ENCODE measurements around the gene USP1. TPM values are rescaled to one million over a fixed set of nuclear protein-coding genes. Genes with fewer than 3 reads are reported as not detected.

USP1 gene
- total RNA-seq, 1 experiment from 2014 or later, result 47.2 TPM

DNA sequence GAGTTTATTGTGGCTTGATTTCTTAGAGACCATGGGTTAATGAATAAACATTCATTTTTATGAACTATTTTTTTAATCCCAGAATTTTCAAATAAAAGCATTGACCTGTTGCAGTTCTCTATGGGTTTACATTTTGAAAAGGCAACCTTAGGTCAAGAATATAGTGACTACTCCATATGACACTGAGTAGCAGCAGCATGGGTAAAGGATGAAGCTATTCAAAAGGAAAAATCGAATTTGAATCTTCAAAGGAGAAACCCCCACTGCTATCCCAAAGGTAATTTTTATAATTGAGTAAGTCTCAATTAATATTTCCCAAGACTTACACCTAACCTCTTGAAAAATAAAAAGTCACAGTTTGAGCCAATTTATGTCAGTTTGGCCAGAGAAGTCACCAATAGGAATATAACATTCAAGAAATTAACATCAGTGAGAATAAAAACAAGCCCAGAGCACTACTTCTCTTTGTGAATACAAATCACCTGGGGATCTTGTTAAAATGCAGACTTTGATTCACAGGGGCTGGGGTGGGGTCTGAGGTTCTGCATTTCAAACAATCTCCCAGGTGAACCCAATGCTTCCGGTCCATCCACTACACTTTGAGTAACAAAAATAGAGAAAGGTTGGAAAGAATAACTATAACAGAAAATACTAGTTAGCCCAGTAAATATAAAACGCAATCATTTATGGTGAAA is 39.8 kb downstream of the USP1 start:
- ChIA-PET CTCF (no interaction called here), POLR2A (no interaction called here)
- Mint-ChIP-seq H3K27ac (ENCODE audit: low read depth, unreplicated experiment) (no peak overlapping the region), H3K4me1 (ENCODE audit: insufficient read depth, unreplicated experiment) (no peaks in the 10 kb centered on the region), H3K9me3 (ENCODE audit: unreplicated experiment) (no peaks in the 10 kb centered on the region), H3K36me3 (ENCODE audit: insufficient read depth, unreplicated experiment) (peaks cover 41% of the 10 kb centered on the region), H3K27me3 (ENCODE audit: insufficient read depth, unreplicated experiment) (no peaks in the 10 kb centered on the region), H3K4me3 (ENCODE audit: unreplicated experiment) (no peak overlapping the region)
- no TSS peak for BruUV-seq (replicated peaks)
- no peak for DNase-seq (ENCODE audit: unreplicated experiment)
- intact Hi-C loops (cut with micrococcal nuclease), result no loop called here
- no peak for TF ChIP-seq CTCF (IDR thresholded peaks at IDR 0.05; ENCODE audit: unreplicated experiment)

GRCh38 chr1:62481681-62482080 is 44.8 kb downstream of the USP1 start:
- H3K4me3 Mint-ChIP-seq (ENCODE audit: unreplicated experiment), result no peak overlapping the region
- H3K4me1 Mint-ChIP-seq (ENCODE audit: insufficient read depth, unreplicated experiment), result no peaks in the 10 kb centered on the region
- no peak overlapping the region for H3K27ac Mint-ChIP-seq (ENCODE audit: low read depth, unreplicated experiment)
- DNase-seq (ENCODE audit: unreplicated experiment), result no peak
- POLR2A ChIA-PET, result no interaction called here
- CTCF ChIA-PET, result no interaction called here
- intact Hi-C loops (cut with micrococcal nuclease), result no loop called here
- no peaks in the 10 kb centered on the region for H3K27me3 Mint-ChIP-seq (ENCODE audit: insufficient read depth, unreplicated experiment)
- no TSS peak for BruUV-seq (replicated peaks)
- no peak for TF ChIP-seq CTCF (IDR thresholded peaks at IDR 0.05; ENCODE audit: unreplicated experiment)
- no peaks in the 10 kb centered on the region for H3K9me3 Mint-ChIP-seq (ENCODE audit: unreplicated experiment)
- peaks cover 10% of the 10 kb centered on the region for H3K36me3 Mint-ChIP-seq (ENCODE audit: insufficient read depth, unreplicated experiment)

GRCh38 chr1:62484824-62485468 is 48.1 kb downstream of the USP1 start:
- no peaks in the 10 kb centered on the region for H3K27me3 Mint-ChIP-seq (ENCODE audit: insufficient read depth, unreplicated experiment)
- no peak for TF ChIP-seq CTCF (IDR thresholded peaks at IDR 0.05; ENCODE audit: unreplicated experiment)
- no peaks in the 10 kb centered on the region for H3K9me3 Mint-ChIP-seq (ENCODE audit: unreplicated experiment)
- peaks cover 16% of the 10 kb centered on the region for H3K36me3 Mint-ChIP-seq (ENCODE audit: insufficient read depth, unreplicated experiment)
- no TSS peak for BruUV-seq (replicated peaks)
- intact Hi-C loops (cut with micrococcal nuclease), result no loop called here
- H3K4me1 Mint-ChIP-seq (ENCODE audit: insufficient read depth, unreplicated experiment), result no peaks in the 10 kb centered on the region
- H3K27ac Mint-ChIP-seq (ENCODE audit: low read depth, unreplicated experiment), result no peak overlapping the region
- no peak overlapping the region for H3K4me3 Mint-ChIP-seq (ENCODE audit: unreplicated experiment)
- no peak for DNase-seq (ENCODE audit: unreplicated experiment)
- POLR2A ChIA-PET, result no interaction called here
- CTCF ChIA-PET, result interaction anchor here (1.0 to 1.8 kb wide), 2 partner anchors 13 to 261 kb away, joined by 5 to 7 read pairs; no protein-coding TSS in a partner anchor

DNA sequence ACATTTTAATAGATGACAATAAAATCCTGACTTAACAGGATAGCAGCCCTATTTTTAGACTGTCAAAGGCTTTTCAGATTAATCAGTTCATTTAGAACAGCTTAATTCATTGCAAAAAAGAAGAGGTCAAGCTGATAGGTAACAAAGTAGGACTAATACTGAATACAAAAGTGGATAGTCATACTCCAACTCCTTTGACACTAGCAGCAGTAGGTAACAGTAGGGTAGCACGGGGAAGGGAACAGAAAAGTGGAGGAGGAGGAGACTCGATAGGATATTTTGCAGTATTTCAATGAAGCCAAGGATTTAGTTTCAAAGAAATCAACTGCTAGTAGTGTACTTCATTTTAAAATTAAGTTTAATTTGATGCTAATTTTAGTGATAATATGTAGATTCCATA is 51.1 kb downstream of the USP1 start:
- Mint-ChIP-seq H3K4me3 (ENCODE audit: unreplicated experiment) (no peak overlapping the region), H3K36me3 (ENCODE audit: insufficient read depth, unreplicated experiment) (peaks cover 19% of the 10 kb centered on the region), H3K4me1 (ENCODE audit: insufficient read depth, unreplicated experiment) (no peaks in the 10 kb centered on the region), H3K27ac (ENCODE audit: low read depth, unreplicated experiment) (no peak overlapping the region), H3K9me3 (ENCODE audit: unreplicated experiment) (no peaks in the 10 kb centered on the region), H3K27me3 (ENCODE audit: insufficient read depth, unreplicated experiment) (no peaks in the 10 kb centered on the region)
- ChIA-PET POLR2A (interaction anchor here (0.7 kb wide), 1 partner anchor 31 kb away, joined by 3 read pairs; no protein-coding TSS in a partner anchor), CTCF (interaction anchor here (0.9 kb wide), 1 partner anchor 21 kb away, joined by 3 read pairs; no protein-coding TSS in a partner anchor)
- no TSS peak for BruUV-seq (replicated peaks)
- TF ChIP-seq CTCF (IDR thresholded peaks at IDR 0.05; ENCODE audit: unreplicated experiment), result no peak
- intact Hi-C loops (cut with micrococcal nuclease), result no loop called here
- DNase-seq (ENCODE audit: unreplicated experiment), result no peak
